H9 (cell line): ENCODE measurements around the gene LRRC42. TPM values are rescaled to one million over a fixed set of nuclear protein-coding genes. Genes with fewer than 3 reads are reported as not detected.

Experiments used
- DNase-seq: peaks from one replicate; pipeline ENCODE4 v3.0.0-alpha.2; 2017
- H2AFZ ChIP-seq: one replicate; pipeline ENCODE4 v1.6.1; 2013; ENCODE audit warnings: mild to moderate bottlenecking, low read length, control low read depth, moderate library complexity
- H2AK5ac ChIP-seq: 2 replicates; pipeline ENCODE4 v1.6.1; 2013; ENCODE audit warnings: low read length, control low read depth, mixed read lengths; ENCODE audit not compliant: insufficient read length
- H2BK120ac ChIP-seq: one replicate; pipeline ENCODE4 v1.6.1; 2013; ENCODE audit warnings: low read depth, mild to moderate bottlenecking, low read length, control low read depth, inconsistent platforms; ENCODE audit not compliant: poor library complexity, severe bottlenecking
- H2BK12ac ChIP-seq: 2 replicates; pipeline ENCODE4 v1.6.1; 2013; ENCODE audit warnings: low read length, control low read depth, mixed read lengths, low read depth; ENCODE audit not compliant: insufficient read length
- H2BK15ac ChIP-seq: 2 replicates; pipeline ENCODE4 v1.6.1; 2013; ENCODE audit warnings: low read depth, low read length, control low read depth
- H2BK20ac ChIP-seq: one replicate; pipeline ENCODE4 v1.6.1; 2013; ENCODE audit warnings: low read depth, mild to moderate bottlenecking, low read length, control low read depth, inconsistent platforms; ENCODE audit not compliant: poor library complexity, severe bottlenecking
- H2BK5ac ChIP-seq: 2 replicates; pipeline ENCODE4 v1.6.1; 2013; ENCODE audit warnings: low read length, control low read depth, mixed read lengths; ENCODE audit not compliant: insufficient read length
- H3K14ac ChIP-seq: 2 replicates; pipeline ENCODE4 v1.6.1; 2013; ENCODE audit warnings: low read length, control low read depth; ENCODE audit not compliant: insufficient read depth
- H3K18ac ChIP-seq: 2 replicates; pipeline ENCODE4 v1.6.1; 2013; ENCODE audit warnings: low read depth, mild to moderate bottlenecking, mixed read lengths, low read length, control low read depth; ENCODE audit not compliant: insufficient read length
- H3K23ac ChIP-seq: 2 replicates; pipeline ENCODE4 v1.6.1; 2013; ENCODE audit warnings: low read length, control low read depth, mixed read lengths, low read depth; ENCODE audit not compliant: insufficient read length
- H3K23me2 ChIP-seq: 2 replicates; pipeline ENCODE4 v1.6.1; 2013; ENCODE audit warnings: low read depth, mild to moderate bottlenecking, mixed read lengths, low read length, control low read depth; ENCODE audit not compliant: insufficient read length, poor library complexity, severe bottlenecking
- H3K27ac ChIP-seq: 2 replicates; pipeline ENCODE4 v1.5.1; 2013; ENCODE audit warnings: low read length, control low read depth, mixed read lengths, low read depth; ENCODE audit not compliant: insufficient read length
- H3K27me3 ChIP-seq: 2 replicates; pipeline ENCODE4 v1.6.1; 2013; ENCODE audit warnings: low read length, control low read depth, inconsistent platforms; ENCODE audit not compliant: insufficient read depth
- H3K4ac ChIP-seq: 2 replicates; pipeline ENCODE4 v1.6.1; 2013; ENCODE audit warnings: low read depth, mild to moderate bottlenecking, control low read depth, inconsistent platforms, low read length, moderate library complexity
- H3K4me1 ChIP-seq: 2 replicates; pipeline ENCODE4 v1.6.1; 2013; ENCODE audit warnings: low read length, control low read depth, inconsistent platforms; ENCODE audit not compliant: insufficient read depth
- H3K4me2 ChIP-seq: 2 replicates; pipeline ENCODE4 v1.6.1; 2013; ENCODE audit warnings: low read length, control low read depth, mixed read lengths; ENCODE audit not compliant: insufficient read length, insufficient read depth
- H3K56ac ChIP-seq: 2 replicates; pipeline ENCODE4 v1.6.1; 2013; ENCODE audit warnings: low read depth, mild to moderate bottlenecking, mixed read lengths, low read length, control low read depth; ENCODE audit not compliant: insufficient read length
- H3K79me1 ChIP-seq: 2 replicates; pipeline ENCODE4 v1.6.1; 2013; ENCODE audit warnings: low read depth, mild to moderate bottlenecking, moderate library complexity, low read length, control low read depth, inconsistent platforms; ENCODE audit not compliant: insufficient read depth, poor library complexity, severe bottlenecking
- H3K79me2 ChIP-seq: 2 replicates; pipeline ENCODE4 v1.6.1; 2013; ENCODE audit warnings: low read length, control low read depth, inconsistent platforms; ENCODE audit not compliant: insufficient read depth
- H3K9ac ChIP-seq: 2 replicates; pipeline ENCODE4 v1.6.1; 2013; ENCODE audit warnings: low read length, control low read depth, mixed read lengths; ENCODE audit not compliant: insufficient read length; ENCODE audit errors: extremely low read depth
- H3K9me3 ChIP-seq: one replicate; pipeline ENCODE4 v1.6.1; 2013; ENCODE audit warnings: low read depth, low read length, inconsistent platforms; ENCODE audit not compliant: control insufficient read depth
- H3T11ph ChIP-seq: one replicate; pipeline ENCODE4 v1.6.1; 2013; ENCODE audit warnings: mild to moderate bottlenecking, low read length, control low read depth, inconsistent platforms
- H4K20me1 ChIP-seq: one replicate; pipeline ENCODE4 v1.6.1; 2013; ENCODE audit not compliant: control insufficient read depth, insufficient read length, insufficient read depth
- H4K5ac ChIP-seq: 2 replicates; pipeline ENCODE4 v1.6.1; 2013; ENCODE audit warnings: low read depth, mild to moderate bottlenecking, mixed read lengths, low read length, control low read depth; ENCODE audit not compliant: insufficient read length
- H4K8ac ChIP-seq: replicated peaks from 2 replicates; pipeline ENCODE4 v1.6.1; 2013; ENCODE audit warnings: low read length, control low read depth, mixed read lengths, low read depth; ENCODE audit not compliant: insufficient read length
- H4K91ac ChIP-seq: 2 replicates; pipeline ENCODE4 v1.6.1; 2013; ENCODE audit warnings: low read depth, mild to moderate bottlenecking, moderate library complexity, mixed read lengths, low read length, control low read depth; ENCODE audit not compliant: insufficient read length
- H3K27ac Mint-ChIP-seq, 3 experiments: 2 replicates in 2 of 3; 3 replicates in 1 of 3; pipeline ENCODE4 v1.8.0; 2020 to 2021; ENCODE audit warnings: mixed read lengths in 3 of 3, mild to moderate bottlenecking in 1 of 3, moderate library complexity in 1 of 3
- H3K27me3 Mint-ChIP-seq: 2 replicates; pipeline ENCODE4 v1.8.0; 2021; ENCODE audit warnings: low read depth, mild to moderate bottlenecking, moderate library complexity, mixed read lengths
- H3K36me3 Mint-ChIP-seq, 3 experiments: 2 replicates in 2 of 3; 3 replicates in 1 of 3; pipeline ENCODE4 v1.8.0; 2020 to 2021; ENCODE audit warnings: low read depth in 3 of 3, mixed read lengths in 3 of 3; ENCODE audit not compliant: insufficient read depth in 1 of 3
- H3K4me1 Mint-ChIP-seq, 2 experiments: 2 replicates each; pipeline ENCODE4 v1.8.0; 2020; ENCODE audit warnings: mixed read lengths in 2 of 2
- H3K4me3 Mint-ChIP-seq, 2 experiments: 2 replicates in 1 of 2; 3 replicates in 1 of 2; pipeline ENCODE4 v1.8.0; 2020 to 2021; ENCODE audit warnings: mild to moderate bottlenecking in 2 of 2, mixed read lengths in 2 of 2, moderate library complexity in 1 of 2
- H3K9me3 Mint-ChIP-seq, 2 experiments: 2 replicates in 1 of 2; 3 replicates in 1 of 2; pipeline ENCODE4 v1.8.0; 2020; ENCODE audit warnings: mild to moderate bottlenecking in 2 of 2, mixed read lengths in 2 of 2, moderate library complexity in 1 of 2
- CTCF ChIP-seq: fragments of 200-600 bp; sonication (generic); conservative IDR thresholded peaks from 3 replicates; pipeline ENCODE4 v1.8.0; 2021; ENCODE audit warnings: antibody characterized with exemption, mild to moderate bottlenecking
- WGBS: extraction: QIAGEN DNeasy Blood & Tissue Kit; methylation state at CpG from one replicate; pipeline ENCODE4 v1.1.7; 2013; ENCODE audit warnings: missing lambda C conversion rate, low lambda C conversion rate, mixed read lengths; ENCODE audit not compliant: insufficient read length; ENCODE audit errors: extremely low coverage; 5-methylcytosine and 5-hydroxymethylcytosine counted together
- total RNA-seq: library from RNA; stranded (reverse); gene quantifications from 2 replicates; pipeline ENCODE4 v1.2.1, GENCODE V29; 2021

LRRC42 gene
- total RNA-seq, 1 experiment from 2014 or later = 36.3 TPM

GRCh38 chr1:54009406-54009805 lies 63.3 kb downstream of the LRRC42 start:
- no peaks in the 10 kb centered on the region for H3K23me2 ChIP-seq
- H4K8ac ChIP-seq = no peak overlapping the region
- Mint-ChIP-seq H3K9me3 (peaks cover 5% of the 10 kb centered on the region in 2 experiments; a peak in 4 of 5 replicates), H3K4me3 (no peak overlapping the region), H3K36me3 (no peaks in the 10 kb centered on the region), H3K4me1 (peaks cover 0 to 6% of the 10 kb centered on the region in 2 experiments; a peak in 2 of 4 replicates), H3K27me3 (peaks cover 3% of the 10 kb centered on the region), H3K27ac (no peak overlapping the region)
- H3K4ac ChIP-seq = no peak overlapping the region
- no peak overlapping the region for H2BK20ac ChIP-seq
- H2BK12ac ChIP-seq = no peak overlapping the region
- no CpG with 5 or more reads among the region's 4 CpGs for WGBS
- H2BK5ac ChIP-seq = no peak overlapping the region
- H3K27me3 ChIP-seq = no peaks in the 10 kb centered on the region
- no peak overlapping the region for H4K5ac ChIP-seq
- no peak overlapping the region for H4K91ac ChIP-seq
- no peak overlapping the region for H2AK5ac ChIP-seq
- H2BK15ac ChIP-seq = no peak overlapping the region
- no peak overlapping the region for H3K14ac ChIP-seq
- no peak overlapping the region for H2AFZ ChIP-seq
- no peaks in the 10 kb centered on the region for H3K9me3 ChIP-seq
- H3T11ph ChIP-seq = no peak overlapping the region
- H3K4me1 ChIP-seq = no peaks in the 10 kb centered on the region
- H2BK120ac ChIP-seq = no peak overlapping the region
- DNase-seq = no peak
- no peak overlapping the region for H3K9ac ChIP-seq
- H3K4me2 ChIP-seq = no peak overlapping the region
- H3K18ac ChIP-seq = no peak overlapping the region
- H3K27ac ChIP-seq = no peak overlapping the region
- no peaks in the 10 kb centered on the region for H4K20me1 ChIP-seq
- H3K79me1 ChIP-seq = no peaks in the 10 kb centered on the region
- no peak overlapping the region for H3K23ac ChIP-seq
- H3K56ac ChIP-seq = no peak overlapping the region
- TF ChIP-seq CTCF = no peak
- H3K79me2 ChIP-seq = no peaks in the 10 kb centered on the region
